AG10803 (cell line): Measurements from ENCODE around the gene PERCC1.

ENCODE experiments used
- DNase-seq: peaks from one replicate; pipeline ENCODE4 v3.0.0; 2010; ENCODE audit warnings: low read depth
- H3K4me3 ChIP-seq: 2 replicates; pipeline ENCODE4 v1.5.1; 2011; ENCODE audit warnings: mild to moderate bottlenecking, low read length, control low read depth
- CTCF ChIP-seq: conservative IDR thresholded peaks from 2 replicates; pipeline ENCODE4 v1.5.1; 2011; ENCODE audit warnings: mild to moderate bottlenecking, low read length, control low read depth, inconsistent platforms

PERCC1 gene

GRCh38 chr16:1430759-1431496 is at the start of gene PERCC1:
TSS of gene PERCC1 (plus strand) at chr16:1431078. CDS start at chr16:1432594, 1,516 bp downstream.
- no peak for DNase-seq
- TF ChIP-seq CTCF = no peak
- H3K4me3 ChIP-seq = no peak within 1 kb of the TSS

GRCh38 chr16:1381612-1382406 is 49.1 kb upstream of the PERCC1 start:
- TF ChIP-seq CTCF = no peak
- no peak for DNase-seq
- H3K4me3 ChIP-seq = no peak overlapping the region

- TF ChIP-seq CTCF = no peak
- no peak overlapping the region for H3K4me3 ChIP-seq
- no peak for DNase-seq
These were observed 47.3 kb upstream of the PERCC1 start for GRCh38 chr16:1383556-1383955.

- TF ChIP-seq CTCF = no peak
- H3K4me3 ChIP-seq = no peak overlapping the region
- no peak for DNase-seq
These were observed 45.6 kb upstream of the PERCC1 start for GRCh38 chr16:1385232-1385631.

GRCh38 chr16:1387331-1387730 is 43.5 kb upstream of the PERCC1 start:
- DNase-seq = no peak
- H3K4me3 ChIP-seq = no peak overlapping the region
- no peak for TF ChIP-seq CTCF

- H3K4me3 ChIP-seq = no peak overlapping the region
- no peak for TF ChIP-seq CTCF
- no peak for DNase-seq
These were observed 41.1 kb upstream of the PERCC1 start for GRCh38 chr16:1389762-1390161.
